GM18507 (cell line): ENCODE measurements around the gene TMEM82.

Experiments
- DNase-seq: peaks from one replicate; pipeline ENCODE4 v3.0.0; 2011; ENCODE audit warnings: low read depth; ENCODE audit not compliant: insufficient read length; ENCODE audit errors: extremely low spot score
- FAIRE-seq: peaks from 2 replicates; lab custom pipeline; 2011; peaks lifted over from hg19 to GRCh38; lab: Jason Lieb, UNC

TMEM82 gene

DNA sequence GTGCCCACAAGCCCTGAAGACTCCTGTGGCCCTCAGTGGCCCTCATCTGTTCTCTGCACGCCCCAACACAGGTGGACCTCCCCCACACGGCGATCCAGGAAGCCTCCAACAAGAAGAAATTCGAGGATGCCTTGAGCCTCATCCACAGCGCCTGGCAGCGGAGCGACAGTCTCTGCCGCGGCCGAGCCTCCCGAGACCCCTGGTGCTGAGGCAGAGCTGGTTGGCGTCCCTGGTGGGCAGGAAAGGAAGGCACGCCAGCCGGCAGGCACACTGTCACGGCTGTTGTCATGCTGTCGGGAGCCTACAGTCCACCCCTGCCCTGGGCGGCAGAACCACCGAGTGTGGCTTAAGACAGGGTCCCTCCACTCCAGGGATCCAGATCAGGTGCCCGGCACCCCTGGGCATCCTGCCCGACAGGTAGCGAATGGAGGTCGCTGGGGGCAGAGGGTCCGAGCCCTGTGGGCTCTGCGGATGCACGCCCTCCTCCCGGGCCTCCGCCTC, 8.5 kb upstream of the TMEM82 start:
- FAIRE-seq: no peak

DNA sequence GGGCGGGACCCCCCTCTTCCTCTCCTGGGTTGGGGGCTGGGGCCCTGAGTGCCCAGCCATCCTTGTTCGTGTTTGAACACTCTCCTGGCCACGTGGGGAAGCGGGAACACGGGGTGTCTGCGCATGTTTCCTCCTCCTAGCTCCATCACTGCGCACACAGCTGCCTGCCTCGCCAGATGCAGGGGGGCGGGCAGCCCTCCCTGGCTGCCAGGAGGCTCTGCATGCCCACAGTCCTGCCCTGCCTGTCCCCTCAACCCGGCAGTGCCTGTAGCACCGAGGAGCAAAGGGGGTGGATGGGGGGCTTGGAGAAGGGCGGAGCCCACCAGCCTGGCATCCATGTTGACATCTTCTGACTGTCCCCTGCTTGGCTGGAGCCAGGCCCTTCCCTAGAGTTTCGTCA, 8.0 kb upstream of the TMEM82 start:
- FAIRE-seq (no peak), DNase-seq (no peak)

More for the DNA sequence above, 8.5 kb upstream of the TMEM82 start:
- DNase-seq: no peak

DNA sequence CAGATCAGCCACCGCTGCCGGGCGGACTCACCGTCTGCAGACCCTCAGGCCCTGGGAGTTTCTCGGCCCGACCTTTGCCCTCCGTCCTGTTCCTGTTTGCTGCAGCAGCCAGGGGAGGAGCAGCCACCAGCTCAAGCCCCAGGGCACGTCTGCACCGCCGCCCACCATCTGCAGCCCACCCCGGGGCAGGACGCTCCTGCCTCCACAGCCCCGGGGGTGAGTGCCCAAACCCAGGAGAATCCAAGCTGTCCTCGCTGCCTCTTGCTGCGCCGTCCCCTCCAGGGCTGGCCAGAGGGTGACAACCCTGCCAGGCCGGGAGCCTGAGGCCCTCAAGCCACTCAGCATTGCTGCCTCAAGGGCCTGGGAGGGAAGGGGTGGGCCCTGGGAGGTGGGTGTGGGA, 7.4 kb upstream of the TMEM82 start:
- DNase-seq (no peak), FAIRE-seq (no peak)

DNA sequence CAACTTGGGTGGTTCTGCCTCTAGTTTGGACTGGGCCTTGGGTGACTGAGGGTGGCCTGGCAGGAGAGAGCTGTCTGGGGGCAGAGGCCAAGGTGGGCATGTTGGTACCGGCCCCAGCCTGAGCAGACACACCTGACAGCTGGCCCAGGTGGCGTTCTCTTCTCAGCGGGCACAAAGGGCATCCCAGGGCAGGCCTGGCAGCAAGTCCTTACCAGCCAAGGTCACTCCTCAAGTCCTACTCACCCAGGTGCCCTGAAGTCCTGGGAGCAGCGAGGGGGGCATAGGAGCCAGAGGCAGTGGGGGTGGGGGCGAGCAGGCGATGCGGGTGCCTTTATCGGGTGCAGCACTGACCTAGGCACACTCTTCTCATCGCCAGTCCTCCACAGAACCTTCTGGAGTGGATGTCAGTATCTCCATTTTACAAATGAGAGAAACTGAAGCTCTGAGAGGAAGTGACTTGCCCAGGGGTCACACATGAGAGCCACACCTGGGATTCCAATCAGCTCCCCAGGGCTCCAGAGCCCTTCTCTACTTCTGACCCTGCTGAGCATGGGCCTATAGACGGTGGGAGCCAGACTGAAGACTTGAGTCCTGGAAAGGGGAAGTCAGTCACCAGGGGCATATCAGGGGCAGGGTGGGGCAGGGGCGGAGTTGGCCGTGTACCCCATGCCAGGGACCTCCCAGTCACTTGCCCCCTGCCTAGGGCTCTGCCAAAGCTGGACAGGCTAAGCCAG, 6.8 kb upstream of the TMEM82 start:
- DNase-seq (no peak), FAIRE-seq (no peak)

DNA sequence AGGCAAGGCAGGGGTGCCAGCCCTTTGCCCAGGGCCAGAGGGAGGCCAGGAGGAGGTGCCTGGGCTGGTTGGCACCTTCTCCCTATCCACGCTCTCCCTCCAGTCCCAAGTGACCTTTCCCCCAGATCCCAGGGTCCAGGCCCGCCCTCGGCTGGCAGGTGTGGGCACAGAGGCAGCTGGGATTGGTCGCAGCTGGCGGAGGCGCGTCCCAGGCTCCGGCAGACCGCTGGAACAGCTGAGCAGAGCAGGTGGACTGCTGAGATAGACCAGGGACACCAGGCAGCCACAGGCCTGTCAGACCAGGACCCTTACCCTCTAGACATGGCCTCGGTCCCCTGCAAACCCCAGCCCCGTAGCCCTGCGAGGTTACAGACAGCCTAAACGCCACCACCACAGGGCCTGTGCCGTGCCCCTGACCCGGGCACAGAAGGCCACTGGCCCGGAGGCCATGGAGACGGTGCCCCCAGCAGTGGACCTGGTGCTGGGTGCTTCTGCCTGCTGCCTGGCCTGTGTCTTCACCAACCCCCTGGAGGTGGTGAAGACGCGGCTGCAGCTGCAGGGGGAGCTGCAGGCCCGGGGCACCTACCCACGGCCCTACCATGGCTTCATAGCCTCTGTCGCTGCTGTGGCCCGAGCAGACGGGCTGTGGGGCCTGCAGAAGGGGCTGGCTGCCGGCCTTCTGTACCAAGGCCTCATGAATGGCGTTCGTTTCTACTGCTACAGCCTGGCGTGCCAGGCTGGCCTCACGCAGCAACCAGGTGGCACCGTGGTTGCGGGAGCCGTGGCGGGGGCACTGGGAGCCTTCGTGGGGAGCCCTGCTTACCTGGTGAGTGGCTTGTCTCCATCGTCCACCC, 6.0 kb upstream of the TMEM82 start, which contains the start of gene SLC25A34:
Gene SLC25A34, plus strand, starts transcription at position 221 of the 854 bp plus-strand sequence. Its CDS starts 228 bp downstream, at position 449.
- no peak for DNase-seq
- FAIRE-seq: no peak

DNA sequence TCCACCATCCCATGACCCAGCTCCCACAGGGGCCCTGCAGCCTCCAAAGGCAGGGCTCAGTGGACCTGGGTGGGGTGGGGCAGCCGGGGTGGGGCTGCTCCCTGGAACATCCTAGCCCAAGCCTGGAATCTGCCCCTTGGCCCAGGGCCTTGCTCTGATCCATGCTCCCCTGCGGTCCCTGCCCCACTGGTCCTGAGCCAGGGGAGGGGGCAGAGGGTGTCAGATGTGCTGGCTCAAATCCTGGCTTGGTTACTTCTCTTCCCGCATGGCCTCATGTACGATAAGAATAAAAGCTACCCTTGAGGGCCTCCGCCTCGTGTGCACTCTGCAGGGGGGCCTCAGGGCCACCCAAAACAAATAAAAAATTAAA, 5.4 kb upstream of the TMEM82 start:
- DNase-seq (no peak), FAIRE-seq (no peak)

DNA sequence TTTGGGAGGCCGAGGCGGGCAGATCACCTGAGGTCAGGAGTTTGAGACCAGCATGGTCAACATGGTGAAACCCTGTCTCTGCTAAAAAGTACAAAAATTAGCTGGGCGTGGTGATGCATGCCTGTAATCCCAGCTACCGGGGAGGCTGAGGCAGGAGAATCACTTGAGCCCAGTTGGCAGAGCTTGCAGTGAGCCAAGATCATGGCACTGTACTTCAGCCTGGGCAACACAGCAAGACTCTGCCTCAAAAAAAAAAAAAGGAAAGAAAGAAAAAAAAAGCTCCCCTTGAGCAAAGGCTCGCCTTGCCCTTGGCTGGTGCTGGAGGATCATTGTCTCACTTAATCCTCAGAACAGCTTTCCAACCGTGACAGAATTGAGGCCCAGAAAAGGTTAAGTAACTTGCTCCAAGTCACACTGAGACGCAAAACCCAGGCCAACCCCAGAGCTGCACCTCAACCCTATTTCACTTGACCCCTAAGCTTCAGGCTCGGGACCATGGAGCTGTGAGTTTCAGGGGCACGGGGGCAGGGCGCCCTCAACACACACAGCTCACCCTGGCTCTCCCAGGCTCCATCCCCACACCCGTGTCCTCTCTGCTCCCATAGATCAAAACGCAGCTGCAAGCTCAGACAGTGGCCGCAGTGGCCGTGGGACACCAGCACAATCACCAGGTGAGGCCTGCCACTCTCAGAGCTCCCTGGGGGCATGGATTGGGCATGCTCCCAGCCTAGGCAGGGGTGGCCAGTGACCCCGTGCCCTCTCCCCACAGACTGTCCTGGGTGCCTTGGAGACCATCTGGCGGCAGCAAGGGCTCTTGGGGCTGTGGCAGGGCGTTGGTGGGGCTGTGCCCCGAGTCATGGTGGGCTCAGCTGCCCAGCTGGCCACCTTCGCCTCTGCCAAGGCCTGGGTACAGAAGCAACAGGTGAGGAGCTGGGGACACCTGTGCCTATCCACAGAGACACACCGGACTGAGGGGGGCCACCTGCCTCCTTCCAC, 4.7 kb upstream of the TMEM82 start:
- DNase-seq (no peak), FAIRE-seq (no peak)

DNA sequence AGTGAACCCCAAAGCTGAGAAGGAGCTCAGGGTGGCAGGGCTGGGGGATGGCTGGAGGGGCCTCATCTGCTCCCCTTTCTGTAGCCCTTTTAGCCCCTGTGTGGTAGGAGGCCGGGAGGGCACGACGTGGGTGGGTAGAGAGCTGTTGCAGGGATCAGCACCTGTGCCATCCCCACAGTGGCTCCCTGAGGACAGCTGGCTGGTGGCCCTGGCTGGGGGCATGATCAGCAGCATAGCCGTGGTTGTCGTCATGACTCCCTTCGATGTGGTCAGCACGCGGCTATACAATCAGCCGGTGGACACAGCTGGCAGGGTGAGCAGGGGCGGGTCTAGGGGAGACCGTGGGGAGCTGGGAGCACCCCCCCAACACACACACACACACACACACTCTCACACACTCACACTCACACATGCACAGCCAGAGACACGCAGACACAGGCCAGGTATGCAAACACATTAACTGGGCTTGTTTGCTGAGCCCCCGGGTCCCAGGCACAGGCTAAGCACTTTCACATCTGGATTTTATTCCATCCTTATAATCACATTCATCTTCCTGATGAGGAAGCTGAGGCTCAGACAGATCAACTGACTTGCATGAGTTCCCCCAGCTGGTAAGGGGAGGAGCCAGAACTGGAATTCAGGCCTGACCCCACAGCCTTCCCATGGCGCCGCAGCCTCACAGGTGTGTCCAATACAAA, 3.7 kb upstream of the TMEM82 start:
- no peak for FAIRE-seq
- no peak for DNase-seq

DNA sequence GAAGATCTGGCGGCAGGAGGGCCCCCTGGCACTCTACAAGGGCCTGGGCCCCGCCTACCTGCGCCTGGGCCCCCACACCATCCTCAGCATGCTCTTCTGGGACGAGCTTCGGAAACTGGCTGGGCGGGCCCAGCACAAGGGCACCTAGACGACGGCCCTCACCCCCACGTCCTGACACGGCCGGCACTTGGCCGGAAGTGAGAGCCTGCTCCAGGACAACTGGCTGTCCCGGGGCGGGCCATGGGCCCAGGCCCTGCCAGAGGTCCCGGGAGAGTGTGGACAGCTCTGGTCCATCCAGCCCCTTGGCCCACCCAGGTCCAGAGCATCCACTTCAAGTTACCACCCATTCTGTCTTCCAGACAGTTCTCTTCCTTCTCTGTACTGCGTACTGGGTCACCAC, 3.0 kb upstream of the TMEM82 start:
- DNase-seq (no peak), FAIRE-seq (no peak)

DNA sequence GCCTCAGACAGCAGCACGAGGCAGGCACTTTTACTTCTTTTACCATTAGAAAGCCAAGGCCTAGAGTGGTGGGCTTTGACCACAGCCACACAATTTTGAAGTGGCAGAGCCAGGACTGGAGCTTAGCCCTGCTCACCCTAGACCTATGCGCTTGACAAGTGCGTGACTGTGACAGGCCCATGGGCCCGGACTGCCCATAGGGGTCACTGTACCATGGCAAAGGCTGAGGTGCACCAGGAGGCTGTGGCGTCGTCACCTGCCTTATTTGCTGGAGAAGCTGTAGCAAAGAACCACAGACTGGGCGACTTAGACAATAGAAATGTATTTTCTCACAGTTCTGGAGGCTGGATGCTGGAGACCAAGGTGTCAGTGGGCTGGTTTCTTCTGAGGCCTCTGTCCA, 2.6 kb upstream of the TMEM82 start:
- FAIRE-seq: no peak
- no peak for DNase-seq

DNA sequence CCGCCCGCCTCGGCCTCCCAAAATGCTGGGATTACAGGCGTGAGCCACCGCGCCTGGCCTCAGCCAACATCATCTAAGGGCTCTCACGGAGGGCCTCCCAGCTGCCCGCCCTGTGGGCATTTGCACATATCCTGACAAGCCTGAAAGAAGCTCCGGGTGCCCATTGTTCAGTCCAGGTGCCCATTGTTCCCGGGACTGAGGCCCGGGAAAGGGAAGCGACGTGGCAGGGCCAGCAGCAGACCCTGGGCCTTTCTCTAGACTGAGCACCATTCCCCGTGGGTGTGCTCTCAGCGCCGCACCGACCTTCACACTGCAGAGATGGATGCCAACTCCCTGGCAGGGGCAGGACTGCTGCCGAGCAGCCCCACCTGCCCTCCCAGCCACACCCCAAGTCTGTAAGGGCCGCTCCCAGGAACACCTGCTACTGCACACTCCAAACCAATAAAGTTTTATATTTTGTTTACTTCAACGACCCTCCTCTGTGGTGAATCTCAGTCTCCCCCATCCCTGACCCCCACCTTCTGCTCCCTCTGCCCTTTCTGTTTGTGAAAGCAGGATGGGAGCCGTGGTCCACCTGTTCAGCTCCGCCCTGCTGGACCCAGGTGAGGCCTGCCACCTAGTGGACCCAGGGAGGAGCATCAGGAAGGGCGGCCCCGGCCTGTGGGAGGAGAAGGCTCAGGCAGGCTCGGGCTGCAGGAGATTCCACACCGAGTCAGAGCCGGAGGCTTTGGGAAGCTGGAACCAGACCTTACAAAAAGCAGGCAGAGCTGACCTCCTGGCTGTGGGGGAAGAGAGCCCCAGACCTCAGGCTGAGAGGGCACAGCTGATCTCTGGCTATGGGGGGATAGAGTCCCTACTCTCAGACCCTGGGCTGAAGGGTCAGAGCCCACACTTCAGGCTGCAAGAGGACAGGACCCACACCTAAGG, 1.1 kb upstream of the TMEM82 start:
- peak; percentile 76 for FAIRE-seq
- peak; percentile 85 for DNase-seq

DNA sequence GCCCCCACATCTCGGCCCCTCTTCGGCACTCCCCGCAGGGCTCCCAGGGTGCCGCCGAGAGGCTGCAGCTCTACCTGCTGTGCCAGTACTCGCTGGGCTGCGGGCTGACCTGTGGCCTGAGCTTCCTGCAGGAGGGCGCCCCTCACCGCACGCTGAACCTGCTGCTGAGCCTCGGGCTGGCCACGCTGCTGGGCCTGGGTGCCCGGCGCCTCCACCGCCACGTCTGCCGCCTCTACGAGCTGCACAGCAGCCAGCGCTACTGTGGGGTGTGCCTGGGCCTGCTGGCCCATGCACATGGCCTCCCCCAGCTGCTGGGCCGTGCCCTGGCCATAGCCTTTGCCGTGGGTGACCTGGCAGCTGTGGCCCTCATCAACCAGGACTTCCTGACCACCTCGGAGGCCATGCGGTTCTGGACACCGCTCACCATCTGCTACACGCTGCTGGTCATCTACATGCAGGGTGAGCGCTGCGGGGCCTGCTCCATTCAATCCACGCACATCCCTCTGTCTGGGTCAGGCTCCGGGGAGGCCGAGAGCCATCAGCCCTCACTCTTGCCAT, 1.9 kb downstream of the TMEM82 start:
- DNase-seq: no peak
- no peak for FAIRE-seq

DNA sequence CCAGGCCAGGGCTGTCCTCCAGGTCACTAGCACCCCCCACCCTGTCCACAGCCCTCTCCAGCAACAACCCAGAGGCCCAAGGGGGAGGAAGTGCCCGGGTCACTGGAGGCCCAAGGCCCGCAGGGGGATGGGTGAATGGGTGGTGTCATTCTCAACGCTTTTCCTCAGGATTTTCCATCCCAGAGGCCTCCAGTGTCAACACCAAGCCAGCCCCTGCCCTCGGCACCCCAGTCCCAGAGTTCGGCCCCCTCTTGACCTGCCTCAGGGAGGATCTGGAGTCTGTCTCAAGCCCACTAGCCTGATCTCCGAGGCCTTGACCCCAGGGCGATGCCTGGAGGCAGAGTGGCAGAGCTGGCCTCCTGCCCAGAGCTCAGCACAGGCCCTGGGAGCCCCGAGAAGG, 5.1 kb downstream of the TMEM82 start:
- FAIRE-seq (no peak), DNase-seq (no peak)

DNA sequence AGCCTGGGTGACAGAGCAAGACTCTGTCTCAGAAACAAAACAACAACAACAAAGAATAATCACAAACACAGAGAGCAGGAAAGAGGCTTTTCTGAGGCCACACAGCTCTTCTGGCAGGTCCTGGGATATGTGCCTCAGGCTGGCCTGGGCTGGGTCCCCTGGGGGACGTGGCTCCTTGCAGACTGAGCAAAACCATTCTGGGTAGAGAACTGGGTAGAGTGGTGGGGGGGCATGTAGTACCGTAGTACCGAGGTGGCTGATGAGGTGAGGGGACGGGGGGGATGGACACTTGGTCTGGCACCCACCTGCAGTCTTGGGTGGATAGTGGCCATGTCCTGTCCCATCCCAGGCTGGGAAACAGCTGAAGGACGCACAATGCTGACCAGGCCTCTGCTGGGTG, 6.0 kb downstream of the TMEM82 start:
- no peak for FAIRE-seq
- no peak for DNase-seq

DNA sequence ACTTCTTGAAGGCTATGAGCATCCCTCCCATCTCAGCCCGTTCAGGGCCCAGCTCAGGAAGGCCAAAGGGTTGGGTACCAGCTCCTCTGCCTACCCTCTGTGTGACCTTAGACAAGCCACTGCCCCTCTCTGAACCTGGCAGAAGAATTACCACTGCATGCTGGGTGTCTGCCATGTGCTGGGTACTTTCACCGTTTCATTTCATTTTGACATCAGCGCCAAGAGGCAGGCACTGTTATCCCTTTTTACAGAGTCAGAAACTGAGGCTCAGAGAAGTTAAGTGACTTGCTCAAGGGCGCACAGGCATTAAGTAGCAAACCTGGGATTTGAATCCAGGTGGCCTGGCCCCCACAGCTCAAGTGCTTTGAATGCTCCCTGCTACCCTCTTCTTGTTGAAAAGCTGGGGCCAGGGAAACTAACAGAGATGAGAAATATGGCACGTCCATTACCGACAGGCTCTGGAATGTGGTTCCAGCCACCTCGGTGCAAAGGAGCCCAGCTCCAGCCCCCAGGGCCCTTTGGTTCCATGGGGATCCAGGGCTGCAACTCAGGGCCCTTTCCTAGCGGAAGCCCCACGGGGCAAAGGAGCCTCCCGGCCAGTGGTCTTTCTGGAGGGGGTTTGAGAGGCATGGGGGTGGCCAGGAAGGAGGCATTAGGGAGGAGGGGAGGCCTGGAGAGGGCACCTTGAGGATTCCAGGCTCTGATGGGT, 6.5 kb downstream of the TMEM82 start:
- DNase-seq: no peak
- FAIRE-seq: no peak

DNA sequence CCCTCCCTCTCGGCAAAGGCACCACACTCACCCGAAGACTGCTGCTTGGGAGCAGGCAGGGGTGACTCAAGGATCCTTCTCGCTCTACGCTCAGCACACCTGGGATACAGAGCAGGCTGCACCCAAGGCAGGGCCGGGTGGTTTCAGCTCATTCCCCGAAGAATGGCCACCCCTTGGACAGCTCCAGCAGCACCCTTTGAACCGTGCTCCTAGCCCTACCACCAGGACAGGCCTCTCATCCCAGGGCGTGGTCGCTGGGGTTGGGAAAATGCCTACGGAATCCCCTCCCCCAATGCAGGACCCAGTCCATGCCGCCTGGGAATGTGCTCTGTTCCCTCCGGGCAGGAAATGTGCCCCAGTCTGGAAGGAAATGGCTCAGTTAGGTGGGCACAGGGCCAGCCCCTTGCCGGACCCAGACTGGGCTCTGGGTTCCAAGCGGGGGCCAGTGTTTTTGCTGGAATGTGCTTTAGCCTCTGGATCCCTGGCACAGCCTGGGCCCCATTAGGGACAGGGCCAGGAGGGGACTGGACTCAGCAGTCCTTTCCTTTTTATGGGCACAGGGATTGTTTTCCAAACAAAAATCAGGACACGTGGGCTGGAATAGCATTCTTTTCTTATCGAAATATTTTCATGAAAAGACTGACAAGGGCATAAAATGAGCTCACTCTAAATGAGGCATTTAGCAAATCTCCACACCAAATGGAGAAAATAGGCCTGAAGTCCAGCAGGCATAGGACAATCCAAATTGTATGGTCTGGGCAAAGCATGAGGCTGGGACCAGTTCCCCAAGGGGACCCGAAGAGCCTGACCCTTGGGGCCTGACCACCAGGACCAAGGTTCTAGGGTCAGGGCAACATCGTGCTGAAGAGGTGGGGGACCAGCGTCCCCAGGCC, 7.3 kb downstream of the TMEM82 start:
- no peak for FAIRE-seq
- DNase-seq: no peak
